CD4-positive, alpha-beta T cell treated with Interferon alpha-2 for 1 hour (primary cell): Measurements from ENCODE around the gene CLEC10A.
A peak's percentile ranks its signal among the peaks of the same experiment; 100 is the strongest.

Experiments used
- DNase-seq, 2 donors: peaks; one replicate each; pipeline ENCODE4 v3.0.0-alpha.2; 2020 to 2022

CLEC10A gene

DNA sequence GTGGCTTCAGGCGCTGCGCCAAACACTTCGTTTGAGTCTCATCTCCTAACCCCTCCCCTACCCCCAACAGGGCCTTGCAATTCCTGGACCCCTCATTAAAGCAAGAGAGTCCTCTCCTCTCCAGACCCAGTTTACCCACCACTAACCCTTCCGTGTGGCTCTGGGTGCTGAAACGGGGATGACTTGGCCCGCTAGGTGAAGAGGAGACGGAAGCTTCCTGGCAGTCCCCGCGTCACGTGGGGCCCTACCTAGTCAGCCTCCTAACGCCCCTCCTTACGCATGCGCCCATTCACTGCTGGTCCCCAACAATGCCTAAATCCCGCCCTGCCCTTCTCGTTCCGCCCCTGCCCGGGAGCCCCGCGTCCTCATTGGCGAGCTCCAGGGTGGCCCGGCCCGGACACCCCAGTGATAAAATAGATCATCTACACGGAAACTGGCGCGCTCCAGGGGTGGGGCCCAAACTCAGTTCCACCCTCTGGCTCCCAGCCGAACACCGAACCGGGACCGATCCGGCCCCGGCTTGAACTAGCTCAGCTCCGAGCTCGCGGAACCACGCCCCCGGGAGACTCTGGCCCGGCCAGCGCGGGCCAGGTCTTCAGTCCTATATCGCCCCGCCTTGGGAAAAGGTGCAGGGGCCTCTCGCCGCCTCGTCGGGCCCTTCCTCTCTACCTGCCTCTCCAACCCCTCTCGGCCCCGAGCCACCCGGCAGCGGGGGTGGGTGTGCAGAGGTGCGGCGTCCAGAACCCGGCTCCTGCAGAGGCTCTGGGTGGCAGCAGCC lies 44.3 kb downstream of the CLEC10A start, which contains the start of gene SLC16A13:
TSS of gene SLC16A13 (plus strand) at position 425 of the 778 bp plus-strand sequence. CDS start 368 bp downstream, outside the sequence.
- peak; percentile 99 for DNase-seq

DNA sequence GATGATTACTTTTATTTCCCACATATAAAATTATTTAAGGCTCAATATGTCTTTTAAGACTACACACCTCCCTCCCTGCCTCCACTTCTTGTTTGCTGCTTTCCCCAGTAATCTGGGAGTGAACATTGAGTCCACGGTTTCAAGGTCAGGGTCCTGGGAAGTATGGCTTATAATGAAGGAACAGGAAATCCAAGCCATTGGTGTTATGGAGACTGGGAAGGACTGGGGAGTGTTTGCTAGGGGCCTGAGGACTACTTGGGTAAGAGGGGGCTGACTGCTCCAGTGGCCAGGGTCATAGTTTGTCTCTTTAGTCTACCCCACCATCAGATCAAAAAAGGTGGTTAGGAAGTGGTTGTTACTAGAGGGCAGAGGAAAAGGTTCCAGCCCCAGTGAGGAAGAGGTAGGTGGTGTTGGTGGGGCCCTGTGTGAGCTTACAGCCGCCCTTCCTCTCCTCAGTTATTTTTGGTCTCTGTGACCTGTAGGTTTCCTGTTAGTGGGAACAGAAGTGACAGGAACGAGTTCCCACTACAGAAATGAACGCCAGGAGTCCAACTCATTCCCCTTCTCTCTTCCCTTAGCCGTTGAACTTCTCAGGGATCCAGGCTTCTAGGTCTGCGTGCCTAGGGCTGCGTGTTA lies 45.0 kb downstream of the CLEC10A start:
- DNase-seq: peak; percentile 47 to 75

DNA sequence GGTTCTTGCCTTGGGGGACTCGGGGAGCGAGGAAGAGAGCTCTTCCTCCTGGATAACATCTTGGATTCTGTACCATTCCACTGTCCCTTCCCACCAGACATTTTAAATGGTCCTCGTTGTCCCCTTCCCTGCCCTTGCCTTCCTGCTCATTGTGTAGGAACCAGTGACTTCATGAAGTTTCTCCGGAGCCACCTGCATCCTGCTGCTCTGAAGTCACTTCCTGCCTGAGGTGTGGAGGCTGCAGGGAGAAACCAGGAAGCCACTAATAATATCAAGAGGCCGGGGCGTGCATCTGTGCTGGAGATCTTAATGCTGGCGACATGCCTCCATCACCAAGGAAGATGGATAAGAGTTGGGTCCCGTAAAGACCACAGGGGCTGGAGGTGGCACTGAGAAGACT lies 50.4 kb downstream of the CLEC10A start:
- peak; percentile 38 to 58 for DNase-seq

DNA sequence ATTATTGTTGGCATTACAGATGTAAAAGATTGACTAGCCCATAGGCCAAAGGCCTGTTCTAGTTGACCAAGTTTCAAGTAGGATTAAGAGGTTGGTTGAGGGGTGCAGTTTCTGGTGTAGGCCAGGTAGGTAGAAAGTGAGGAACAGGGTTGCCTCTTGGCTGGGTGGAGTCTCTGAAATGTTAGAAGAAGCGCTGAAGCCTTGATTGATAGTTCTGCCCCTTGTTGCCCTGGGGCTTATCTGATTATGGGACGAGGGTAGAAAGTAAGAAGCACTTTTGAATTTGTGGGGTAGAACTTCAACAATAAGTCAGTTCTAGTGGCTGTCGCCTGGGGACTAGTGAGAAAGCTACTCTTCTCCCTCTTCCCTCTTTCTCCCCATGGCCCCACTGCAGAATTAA lies 51.0 kb downstream of the CLEC10A start:
- no peak for DNase-seq

DNA sequence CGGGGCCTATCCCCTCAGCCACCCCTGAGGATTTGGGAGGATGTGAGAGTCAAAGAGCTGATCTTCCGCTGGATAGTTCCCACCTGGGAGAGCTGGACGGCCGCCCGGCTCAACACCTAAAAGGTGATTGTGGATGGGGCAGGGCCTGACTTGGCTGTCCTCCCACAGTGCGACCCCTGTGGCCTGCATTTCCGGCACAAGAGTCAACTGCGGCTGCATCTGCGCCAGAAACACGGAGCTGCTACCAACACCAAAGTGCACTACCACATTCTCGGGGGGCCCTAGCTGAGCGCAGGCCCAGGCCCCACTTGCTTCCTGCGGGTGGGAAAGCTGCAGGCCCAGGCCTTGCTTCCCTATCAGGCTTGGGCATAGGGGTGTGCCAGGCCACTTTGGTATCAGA lies 52.7 kb downstream of the CLEC10A start:
- DNase-seq: no peak

DNA sequence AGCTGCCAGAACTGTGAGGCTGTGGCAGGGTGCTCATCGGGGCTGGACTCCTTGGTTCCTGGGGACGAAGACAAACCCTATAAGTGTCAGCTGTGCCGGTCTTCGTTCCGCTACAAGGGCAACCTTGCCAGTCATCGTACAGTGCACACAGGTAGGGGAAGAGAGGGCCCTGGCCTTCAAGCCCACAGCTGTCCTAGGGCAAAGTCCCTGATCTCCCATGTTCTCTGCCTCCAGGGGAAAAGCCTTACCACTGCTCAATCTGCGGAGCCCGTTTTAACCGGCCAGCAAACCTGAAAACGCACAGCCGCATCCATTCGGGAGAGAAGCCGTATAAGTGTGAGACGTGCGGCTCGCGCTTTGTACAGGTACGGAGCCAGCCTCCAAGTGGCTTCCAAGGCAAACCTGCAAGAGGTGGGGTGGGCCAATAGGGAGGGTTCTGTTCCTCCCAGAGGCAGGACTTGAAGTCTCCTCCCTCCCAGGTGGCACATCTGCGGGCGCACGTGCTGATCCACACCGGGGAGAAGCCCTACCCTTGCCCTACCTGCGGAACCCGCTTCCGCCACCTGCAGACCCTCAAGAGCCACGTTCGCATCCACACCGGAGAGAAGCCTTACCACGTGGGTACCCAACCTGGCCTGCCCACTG lies 53.5 kb downstream of the CLEC10A start:
- no peak for DNase-seq

DNA sequence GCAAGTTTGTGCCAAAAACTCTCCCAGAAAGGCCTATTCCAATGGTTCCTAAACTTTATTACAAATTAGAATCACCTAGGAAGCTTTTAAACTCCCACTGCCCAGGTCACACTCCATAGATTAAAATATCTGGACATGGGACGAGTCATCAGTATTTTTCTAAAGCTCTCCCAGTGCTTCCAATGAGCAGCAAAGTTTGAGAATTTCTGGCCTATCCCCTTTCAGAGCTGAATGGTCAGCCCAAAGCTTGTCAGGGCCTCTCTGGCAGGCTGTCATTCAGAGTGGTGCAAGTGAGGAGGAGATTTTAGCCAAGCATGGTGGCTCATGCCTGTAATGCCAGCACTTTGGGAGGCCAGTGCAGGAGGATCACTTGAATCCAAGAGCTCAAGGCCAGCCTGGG lies 54.8 kb downstream of the CLEC10A start:
- DNase-seq: no peak
